GM23338 (cell line): Measurements from ENCODE around the gene CNP. TPM values are rescaled to one million over a fixed set of nuclear protein-coding genes. Genes with fewer than 3 reads are reported as not detected.

Source experiments
- ATAC-seq: fragments of 200-7000 bp; cut with Tn5 transposase; 3 replicates; pipeline ENCODE4 v1.9.1; 2020
- DNase-seq: peaks from one replicate; pipeline ENCODE4 v3.0.0-alpha.2; 2015; ENCODE audit warnings: low spot score
- H2AFZ ChIP-seq: fragments of 200-600 bp; sonication (generic); 2 replicates; pipeline ENCODE4 v1.8.0; 2016; ENCODE audit warnings: antibody characterized with exemption, mild to moderate bottlenecking, moderate library complexity
- H3F3A ChIP-seq: fragments of 200-600 bp; sonication (generic); replicated peaks from 2 replicates; pipeline ENCODE4 v1.8.0; 2017; ENCODE audit warnings: antibody characterized with exemption, mixed run types, low read depth
- H3K27ac ChIP-seq: fragments of 200-600 bp; sonication (generic); 2 replicates; pipeline ENCODE4 v1.6.1; 2016; ENCODE audit warnings: low read depth
- H3K27me3 ChIP-seq: fragments of 200-600 bp; sonication (generic); 2 replicates; pipeline ENCODE4 v1.8.0; 2016; ENCODE audit warnings: mild to moderate bottlenecking, mixed run types, moderate library complexity; ENCODE audit not compliant: insufficient read depth
- H3K36me3 ChIP-seq: fragments of 200-600 bp; sonication (generic); 2 replicates; pipeline ENCODE4 v1.8.0; 2016; ENCODE audit warnings: mild to moderate bottlenecking; ENCODE audit not compliant: insufficient read depth
- H3K4me1 ChIP-seq: fragments of 200-600 bp; sonication (generic); 2 replicates; pipeline ENCODE4 v1.8.0; 2016; ENCODE audit warnings: mild to moderate bottlenecking, moderate library complexity; ENCODE audit not compliant: insufficient read depth
- H3K4me2 ChIP-seq: fragments of 200-600 bp; sonication (generic); 2 replicates; pipeline ENCODE4 v1.7.1; 2017; ENCODE audit warnings: mixed run types
- H3K4me3 ChIP-seq: fragments of 200-600 bp; sonication (generic); 2 replicates; pipeline ENCODE4 v1.6.1; 2016; ENCODE audit warnings: mixed run types
- H3K79me2 ChIP-seq: fragments of 200-600 bp; sonication (generic); replicated peaks from 2 replicates; pipeline ENCODE4 v1.8.0; 2017; ENCODE audit warnings: mild to moderate bottlenecking; ENCODE audit not compliant: insufficient read depth
- H3K9me2 ChIP-seq: fragments of 200-600 bp; sonication (generic); 2 replicates; pipeline ENCODE4 v1.8.0; 2017; ENCODE audit not compliant: insufficient read depth
- H4K20me1 ChIP-seq: fragments of 200-600 bp; sonication (generic); replicated peaks from 2 replicates; pipeline ENCODE4 v1.8.0; 2017; ENCODE audit warnings: mild to moderate bottlenecking; ENCODE audit not compliant: insufficient read depth
- H3K27ac Mint-ChIP-seq: 2 replicates; pipeline ENCODE4 v1.8.0; 2020; ENCODE audit warnings: inconsistent platforms, mild to moderate bottlenecking, moderate library complexity, mixed read lengths
- H3K27me3 Mint-ChIP-seq: 3 replicates; pipeline ENCODE4 v1.8.0; 2022; ENCODE audit warnings: low read depth, mild to moderate bottlenecking, moderate library complexity, mixed read lengths, inconsistent platforms; ENCODE audit not compliant: insufficient read depth, poor library complexity
- H3K36me3 Mint-ChIP-seq: 3 replicates; pipeline ENCODE4 v1.8.0; 2021; ENCODE audit warnings: low read depth, mild to moderate bottlenecking, inconsistent platforms, moderate library complexity, mixed read lengths
- H3K4me1 Mint-ChIP-seq: 3 replicates; pipeline ENCODE4 v1.8.0; 2020; ENCODE audit warnings: mild to moderate bottlenecking, inconsistent platforms, mixed read lengths
- H3K4me3 Mint-ChIP-seq: 3 replicates; pipeline ENCODE4 v1.8.0; 2021; ENCODE audit warnings: moderate library complexity, mild to moderate bottlenecking, inconsistent platforms, mixed read lengths
- H3K9me3 Mint-ChIP-seq: 3 replicates; pipeline ENCODE4 v1.8.0; 2020; ENCODE audit warnings: moderate library complexity, mild to moderate bottlenecking, inconsistent platforms, mixed read lengths
- CREB1 ChIP-seq: fragments of 250-450 bp; sonication (Bioruptor Pico); IDR thresholded peaks from 2 replicates; pipeline ENCODE4 v1.5.0; 2020; ENCODE audit warnings: low read depth, mild to moderate bottlenecking, moderate library complexity
- CTCF ChIP-seq, 2 experiments: fragments of 200-600 bp in 1 of 2; sonication (generic) in 1 of 2; conservative IDR thresholded peaks; 2 replicates each; pipeline versions ENCODE4 v1.5.1 to v1.6.1; 2016 to 2017; ENCODE audit warnings: antibody characterized with exemption in 2 of 2, low read depth in 2 of 2, mild to moderate bottlenecking in 2 of 2, moderate library complexity in 1 of 2
- ETS1 ChIP-seq: IDR thresholded peaks from 2 replicates; pipeline ENCODE4 v1.6.1; 2016; ENCODE audit warnings: antibody characterized with exemption
- NANOG ChIP-seq: IDR thresholded peaks from 2 replicates; pipeline ENCODE4 v1.6.1; 2016; ENCODE audit warnings: antibody characterized with exemption, borderline replicate concordance
- POLR2AphosphoS5 ChIP-seq: IDR thresholded peaks from 2 replicates; pipeline ENCODE4 v1.6.1; 2016; ENCODE audit warnings: antibody characterized with exemption, low read depth
- REST ChIP-seq: IDR thresholded peaks from one replicate; pipeline ENCODE4 v1.6.1; 2018; ENCODE audit warnings: antibody characterized with exemption; ENCODE audit not compliant: unreplicated experiment
- STAT1 ChIP-seq: IDR thresholded peaks from one replicate; pipeline ENCODE4 v1.6.1; 2016; ENCODE audit warnings: antibody characterized with exemption; ENCODE audit not compliant: unreplicated experiment
- ZNF462 ChIP-seq: fragments of 250-450 bp; sonication (Bioruptor Pico); IDR thresholded peaks from 2 replicates; pipeline ENCODE4 v1.5.0; 2020; ENCODE audit warnings: mild to moderate bottlenecking, moderate library complexity
- polyA plus RNA-seq: library from polyadenylated mRNA; unstranded; fragments of >200 nt; fragmentation: Nextera tagmentation; extraction: Ambion mirVana; gene quantifications from 2 replicates; pipeline ENCODE4 v1.2.1, GENCODE V29; 2016
- total RNA-seq: library from RNA; depleted of rRNA; stranded (reverse); fragments of >200 nt; shearing (Covaris generic); gene quantifications from 2 replicates; pipeline ENCODE4 v1.2.3, GENCODE V29; 2014

CNP gene
- total and polyA plus RNA-seq, 2 experiments from 2014 or later, result 30.8 to 47.8 TPM

GRCh38 chr17:41974658-41975057 lies 8.1 kb downstream of the CNP start (continued):
- no peak for TF ChIP-seq CTCF (conservative IDR thresholded peaks at IDR 0.05; ENCODE audit: low read depth in 2 of 2)
- no peak for TF ChIP-seq CREB1

- no peaks in the 10 kb centered on the region for H3K27me3 ChIP-seq
- H3K4me3 ChIP-seq, result no peak overlapping the region
- H3K27ac ChIP-seq, result no peak overlapping the region
- peaks cover 81% of the 10 kb centered on the region for H3K36me3 Mint-ChIP-seq
- H3F3A ChIP-seq, result peaks cover 20% of the 10 kb centered on the region; the same call in 1 of the 2 replicates
- H3K4me1 Mint-ChIP-seq, result no peaks in the 10 kb centered on the region
- H2AFZ ChIP-seq, result no peak overlapping the region
- no peaks in the 10 kb centered on the region for H3K9me2 ChIP-seq
- DNase-seq (no peak), ATAC-seq (no peak)
- no peaks in the 10 kb centered on the region for H3K79me2 ChIP-seq
- H4K20me1 ChIP-seq, result peaks cover 6% of the 10 kb centered on the region
- H3K27me3 Mint-ChIP-seq, result peaks cover 8% of the 10 kb centered on the region
- no peaks in the 10 kb centered on the region for H3K9me3 Mint-ChIP-seq
- H3K4me3 Mint-ChIP-seq, result no peak overlapping the region
- H3K4me1 ChIP-seq, result no peaks in the 10 kb centered on the region
- H3K4me2 ChIP-seq, result no peak overlapping the region
- H3K36me3 ChIP-seq, result peaks cover 41% of the 10 kb centered on the region
- no peak overlapping the region for H3K27ac Mint-ChIP-seq
- TF ChIP-seq ETS1, result no peak
- TF ChIP-seq ZNF462 (CRISPR knock-in tag), result no peak
- no peak for TF ChIP-seq NANOG
- TF ChIP-seq POLR2AphosphoS5, result no peak
- no peak for TF ChIP-seq STAT1
- no peak for TF ChIP-seq REST
- no peak for TF ChIP-seq CTCF (conservative IDR thresholded peaks at IDR 0.05; ENCODE audit: low read depth in 2 of 2)
Observed at GRCh38 chr17:41975099-41976083, 8.8 kb downstream of the CNP start.
